Naive B cell (primary cell): ENCODE results near the gene KCNQ1. TPM values are rescaled to one million over a fixed set of nuclear protein-coding genes. Genes with fewer than 3 reads are reported as not detected.

ENCODE experiments used
- ATAC-seq, 2 donors: fragments of 150-1000 bp; cut with Tn5 transposase; 2 replicates each; pipeline ENCODE4 v1.10.0; 2021; ENCODE audit warnings: low read depth in 2 of 2, mild to moderate bottlenecking in 2 of 2, moderate library complexity in 2 of 2
- DNase-seq: peaks from one replicate; pipeline ENCODE4 v3.0.0; 2022
- H3K27ac Mint-ChIP-seq, 6 donors: one replicate each; pipeline ENCODE4 v1.8.0; 2020 to 2022; ENCODE audit warnings: mild to moderate bottlenecking in 6 of 6, mixed read lengths in 6 of 6, moderate library complexity in 5 of 6, inconsistent platforms in 2 of 6
- H3K27me3 Mint-ChIP-seq, 3 donors: one replicate each; pipeline ENCODE4 v1.8.0; 2021 to 2022; ENCODE audit warnings: mixed read lengths in 3 of 3, mild to moderate bottlenecking in 1 of 3
- H3K36me3 Mint-ChIP-seq, 2 donors: one replicate each; pipeline ENCODE4 v1.8.0; 2020 to 2022; ENCODE audit warnings: mixed read lengths in 2 of 2, inconsistent platforms in 1 of 2, mild to moderate bottlenecking in 1 of 2
- H3K4me1 Mint-ChIP-seq, 3 donors: one replicate each; pipeline ENCODE4 v1.8.0; 2020 to 2022; ENCODE audit warnings: mixed read lengths in 3 of 3, inconsistent platforms in 1 of 3, mild to moderate bottlenecking in 1 of 3, moderate library complexity in 1 of 3
- H3K4me3 Mint-ChIP-seq, 8 donors: one replicate each; pipeline ENCODE4 v1.8.0; 2020 to 2022; ENCODE audit warnings: mild to moderate bottlenecking in 8 of 8, mixed read lengths in 8 of 8, moderate library complexity in 8 of 8, inconsistent platforms in 2 of 8
- H3K9me3 Mint-ChIP-seq, 7 donors: one replicate each; pipeline ENCODE4 v1.8.0; 2020 to 2022; ENCODE audit warnings: mixed read lengths in 7 of 7, mild to moderate bottlenecking in 5 of 7, inconsistent platforms in 2 of 7, moderate library complexity in 1 of 7
- polyA plus RNA-seq, 6 donors: library from polyadenylated mRNA; unstranded; fragments of 300-500 nt; fragmentation: Illumina TruSeq; gene quantifications; one replicate each; pipeline ENCODE4 v1.2.3, GENCODE V29; 2021; ENCODE audit warnings: low read depth in 6 of 6

KCNQ1 gene
- polyA plus RNA-seq, 6 donors from 2014 or later, result 9.3 to 22.6 (median 10.3) TPM

- Mint-ChIP-seq H3K36me3 (peaks cover 4 to 24% of the 10 kb centered on the region in 2 donors), H3K9me3 (peaks cover 3 to 16% (median 10%) of the 10 kb centered on the region in 7 donors), H3K27ac (no peak overlapping the region), H3K4me3 (no peak overlapping the region), H3K4me1 (peaks cover 20 to 28% (median 23%) of the 10 kb centered on the region in 3 donors), H3K27me3 (peaks cover 0 to 7% (median 0%) of the 10 kb centered on the region in 3 donors)
- DNase-seq, result no peak
- no peak for ATAC-seq
Observed at GRCh38 chr11:2704896-2705606, 260.2 kb downstream of the KCNQ1 start.

GRCh38 chr11:2706321-2706720, 261.5 kb downstream of the KCNQ1 start:
- no peak overlapping the region for H3K27ac Mint-ChIP-seq
- peaks cover 0 to 7% (median 0%) of the 10 kb centered on the region in 3 donors for H3K27me3 Mint-ChIP-seq
- H3K4me3 Mint-ChIP-seq, result no peak overlapping the region
- peaks cover 6 to 18% (median 13%) of the 10 kb centered on the region in 7 donors for H3K9me3 Mint-ChIP-seq
- H3K36me3 Mint-ChIP-seq, result peaks cover 5 to 29% of the 10 kb centered on the region in 2 donors
- H3K4me1 Mint-ChIP-seq, result peaks cover 19 to 21% (median 20%) of the 10 kb centered on the region in 3 donors
- DNase-seq, result no peak
- ATAC-seq, result no peak

- H3K9me3 Mint-ChIP-seq, result peaks cover 7 to 18% (median 15%) of the 10 kb centered on the region in 7 donors
- peaks cover 13 to 16% (median 13%) of the 10 kb centered on the region in 3 donors for H3K4me1 Mint-ChIP-seq
- H3K27ac Mint-ChIP-seq, result no peak overlapping the region
- no peak overlapping the region for H3K4me3 Mint-ChIP-seq
- peaks cover 0 to 7% (median 0%) of the 10 kb centered on the region in 3 donors for H3K27me3 Mint-ChIP-seq
- ATAC-seq, result no peak
- no peak for DNase-seq
- H3K36me3 Mint-ChIP-seq, result peaks cover 5 to 29% of the 10 kb centered on the region in 2 donors
Observed at GRCh38 chr11:2707736-2708135, 262.9 kb downstream of the KCNQ1 start.

- H3K36me3 Mint-ChIP-seq, result peaks cover 5 to 29% of the 10 kb centered on the region in 2 donors
- peaks cover 8 to 13% (median 12%) of the 10 kb centered on the region in 3 donors for H3K4me1 Mint-ChIP-seq
- ATAC-seq (no peak), DNase-seq (no peak)
- peaks cover 7 to 18% (median 15%) of the 10 kb centered on the region in 7 donors for H3K9me3 Mint-ChIP-seq
- H3K4me3 Mint-ChIP-seq, result no peak overlapping the region
- peaks cover 0 to 7% (median 0%) of the 10 kb centered on the region in 3 donors for H3K27me3 Mint-ChIP-seq
- H3K27ac Mint-ChIP-seq, result peak overlapping the region in 1 of 6 donors; percentile 49
Observed at GRCh38 chr11:2708151-2708581, 263.4 kb downstream of the KCNQ1 start.

- peak overlapping the region in 1 of 6 donors; percentile 33 for H3K27ac Mint-ChIP-seq
- H3K36me3 Mint-ChIP-seq, result peaks cover 5 to 29% of the 10 kb centered on the region in 2 donors
- DNase-seq, result no peak
- no peak overlapping the region for H3K4me3 Mint-ChIP-seq
- peaks cover 7 to 11% (median 8%) of the 10 kb centered on the region in 3 donors for H3K4me1 Mint-ChIP-seq
- H3K27me3 Mint-ChIP-seq, result peaks cover 0 to 7% (median 0%) of the 10 kb centered on the region in 3 donors
- peaks cover 7 to 18% (median 15%) of the 10 kb centered on the region in 7 donors for H3K9me3 Mint-ChIP-seq
- no peak for ATAC-seq
Observed at GRCh38 chr11:2708757-2709281, 264.0 kb downstream of the KCNQ1 start.

GRCh38 chr11:2709429-2709828, 264.6 kb downstream of the KCNQ1 start:
- Mint-ChIP-seq H3K36me3 (peaks cover 5 to 24% of the 10 kb centered on the region in 2 donors), H3K27me3 (peaks cover 0 to 2% (median 0%) of the 10 kb centered on the region in 3 donors), H3K4me3 (no peak overlapping the region), H3K9me3 (peaks cover 6 to 18% (median 15%) of the 10 kb centered on the region in 7 donors), H3K27ac (peak overlapping the region in 2 of 6 donors; percentile 21 to 61), H3K4me1 (peaks cover 1 to 5% (median 3%) of the 10 kb centered on the region in 3 donors)
- no peak for ATAC-seq
- DNase-seq, result no peak

GRCh38 chr11:2711161-2711560, 266.4 kb downstream of the KCNQ1 start:
- peak overlapping the region in 2 of 6 donors; percentile 37 to 64 for H3K27ac Mint-ChIP-seq
- DNase-seq (no peak), ATAC-seq (no peak)
- no peaks in the 10 kb centered on the region for H3K4me1 Mint-ChIP-seq
- no peak overlapping the region for H3K4me3 Mint-ChIP-seq
- H3K9me3 Mint-ChIP-seq, result peaks cover 4 to 16% (median 10%) of the 10 kb centered on the region in 7 donors
- peaks cover 0 to 4% (median 0%) of the 10 kb centered on the region in 3 donors for H3K27me3 Mint-ChIP-seq
- H3K36me3 Mint-ChIP-seq, result peaks cover 5 to 14% of the 10 kb centered on the region in 2 donors

- Mint-ChIP-seq H3K27me3 (peaks cover 0 to 4% (median 0%) of the 10 kb centered on the region in 3 donors), H3K4me1 (no peaks in the 10 kb centered on the region), H3K4me3 (no peak overlapping the region), H3K9me3 (peaks cover 4 to 16% (median 8%) of the 10 kb centered on the region in 7 donors), H3K27ac (no peak overlapping the region), H3K36me3 (peaks cover 5 to 14% of the 10 kb centered on the region in 2 donors)
- DNase-seq, result no peak
- no peak for ATAC-seq
Observed at GRCh38 chr11:2713094-2713493, 268.3 kb downstream of the KCNQ1 start.

GRCh38 chr11:2713661-2714462, 269.1 kb downstream of the KCNQ1 start:
- Mint-ChIP-seq H3K27me3 (peaks cover 0 to 4% (median 0%) of the 10 kb centered on the region in 3 donors), H3K36me3 (peaks cover 5 to 14% of the 10 kb centered on the region in 2 donors), H3K4me3 (no peak overlapping the region), H3K9me3 (peaks cover 4 to 14% (median 8%) of the 10 kb centered on the region in 7 donors), H3K4me1 (no peaks in the 10 kb centered on the region), H3K27ac (peak overlapping the region in 1 of 6 donors; percentile 66)
- DNase-seq (no peak), ATAC-seq (no peak)

- no peak for ATAC-seq
- peaks cover 4 to 14% (median 8%) of the 10 kb centered on the region in 7 donors for H3K9me3 Mint-ChIP-seq
- no peaks in the 10 kb centered on the region for H3K4me1 Mint-ChIP-seq
- peak overlapping the region in 1 of 6 donors; percentile 66 for H3K27ac Mint-ChIP-seq
- H3K27me3 Mint-ChIP-seq, result peaks cover 0 to 4% (median 0%) of the 10 kb centered on the region in 3 donors
- DNase-seq, result no peak
- peaks cover 5 to 11% of the 10 kb centered on the region in 2 donors for H3K36me3 Mint-ChIP-seq
- no peak overlapping the region for H3K4me3 Mint-ChIP-seq
Observed at GRCh38 chr11:2714463-2714800, 269.6 kb downstream of the KCNQ1 start.

- ATAC-seq, result no peak
- Mint-ChIP-seq H3K4me1 (no peaks in the 10 kb centered on the region), H3K27ac (peak overlapping the region in 1 of 6 donors; percentile 66), H3K27me3 (peaks cover 0 to 4% (median 0%) of the 10 kb centered on the region in 3 donors), H3K36me3 (peaks cover 3 to 7% of the 10 kb centered on the region in 2 donors), H3K9me3 (peaks cover 0 to 12% (median 4%) of the 10 kb centered on the region in 7 donors), H3K4me3 (no peak overlapping the region)
- DNase-seq, result no peak
Observed at GRCh38 chr11:2714871-2715270, 270.1 kb downstream of the KCNQ1 start.

- Mint-ChIP-seq H3K4me3 (no peak overlapping the region), H3K27ac (no peak overlapping the region), H3K27me3 (peaks cover 0 to 4% (median 0%) of the 10 kb centered on the region in 3 donors), H3K36me3 (no peaks in the 10 kb centered on the region), H3K4me1 (no peaks in the 10 kb centered on the region), H3K9me3 (peaks cover 0 to 5% (median 0%) of the 10 kb centered on the region in 7 donors)
- ATAC-seq (no peak), DNase-seq (no peak)
Observed at GRCh38 chr11:2715716-2716350, 271.0 kb downstream of the KCNQ1 start.
